HEK293 (cell line): ENCODE measurements around the gene STX10.

Experiments
- CTCF ChIA-PET: fragments of 350-600 bp; formaldehyde crosslinking; extraction: SDS; loops from one replicate; lab custom pipeline; 2021; ENCODE audit warnings: antibody characterized with exemption; lab: Yijun Ruan, JAX
- POLR2A ChIA-PET: fragments of 300-600 bp; formaldehyde crosslinking; extraction: SDS; loops from one replicate; lab custom pipeline; 2020; ENCODE audit warnings: antibody characterized with exemption, inconsistent platforms; lab: Yijun Ruan, JAX
- H3K27ac ChIP-seq: fragments of 200-500 bp; sonication (Bioruptor generic); 2 replicates; pipeline ENCODE4 v1.5.1; 2014; ENCODE audit warnings: low read depth, low read length, control low read depth, inconsistent platforms; ENCODE audit errors: extremely low read depth
- H3K36me3 ChIP-seq, 2 experiments: fragments of 200-500 bp in 1 of 2; sonication (Bioruptor generic) in 1 of 2; 1 replicate in 1 of 2; 2 replicates in 1 of 2; pipeline ENCODE4 v1.5.1; 2014 to 2017; ENCODE audit warnings: inconsistent platforms in 2 of 2, low read length in 2 of 2; ENCODE audit not compliant: control insufficient read depth in 2 of 2, insufficient read depth in 1 of 2
- H3K4me1 ChIP-seq: fragments of 200-500 bp; sonication (Bioruptor generic); 2 replicates; pipeline ENCODE4 v1.5.1; 2014; ENCODE audit warnings: mild to moderate bottlenecking, low read length, inconsistent platforms; ENCODE audit not compliant: control insufficient read depth, insufficient read depth
- H3K4me3 ChIP-seq: 2 replicates; pipeline ENCODE4 v1.5.1; 2011; ENCODE audit warnings: low read depth, mild to moderate bottlenecking, control low read depth, low read length, moderate library complexity
- H3K9me3 ChIP-seq: fragments of 200-500 bp; sonication (Bioruptor generic); 2 replicates; pipeline ENCODE4 v1.5.1; 2014; ENCODE audit warnings: low read depth, low read length, inconsistent platforms; ENCODE audit not compliant: control insufficient read depth, insufficient read depth
- EGR2 ChIP-seq: fragments of 450-650 bp; formaldehyde crosslinking; IDR thresholded peaks from 2 replicates; pipeline ENCODE4 v1.5.1; 2016; ENCODE audit warnings: low read depth, missing biosample characterization, missing genetic modification characterization
- KLF1 ChIP-seq: fragments of 450-650 bp; formaldehyde crosslinking; IDR thresholded peaks from 2 replicates; pipeline ENCODE4 v1.5.1; 2016; ENCODE audit warnings: missing biosample characterization, missing genetic modification characterization
- KLF16 ChIP-seq: fragments of 450-650 bp; formaldehyde crosslinking; IDR thresholded peaks from 2 replicates; pipeline ENCODE4 v1.5.1; 2017; ENCODE audit warnings: missing biosample characterization, missing genetic modification characterization
- KLF8 ChIP-seq: fragments of 450-650 bp; formaldehyde crosslinking; IDR thresholded peaks from 2 replicates; pipeline ENCODE4 v1.5.1; 2016; ENCODE audit warnings: missing biosample characterization, missing genetic modification characterization
- MZF1 ChIP-seq: fragments of 450-650 bp; formaldehyde crosslinking; IDR thresholded peaks from 2 replicates; pipeline ENCODE4 v1.5.1; 2017; ENCODE audit warnings: missing biosample characterization, missing genetic modification characterization, borderline replicate concordance
- PRDM1 ChIP-seq: fragments of 450-650 bp; formaldehyde crosslinking; IDR thresholded peaks from 2 replicates; pipeline ENCODE4; 2016; ENCODE audit warnings: missing biosample characterization, missing genetic modification characterization
- SP7 ChIP-seq: fragments of 450-650 bp; formaldehyde crosslinking; IDR thresholded peaks from 2 replicates; pipeline ENCODE4 v1.5.1; 2016; ENCODE audit warnings: missing biosample characterization, missing genetic modification characterization
- TCF7L2 ChIP-seq: IDR thresholded peaks from 2 replicates; pipeline ENCODE4 v1.6.1; 2011; ENCODE audit warnings: low read depth, mild to moderate bottlenecking, inconsistent platforms, low read length, moderate library complexity, borderline replicate concordance
- WT1 ChIP-seq: fragments of 450-650 bp; formaldehyde crosslinking; IDR thresholded peaks from 2 replicates; pipeline ENCODE4 v1.5.1; 2016; ENCODE audit warnings: missing biosample characterization, missing genetic modification characterization
- YY2 ChIP-seq: fragments of 450-650 bp; formaldehyde crosslinking; IDR thresholded peaks from 2 replicates; pipeline ENCODE4 v1.5.1; 2016; ENCODE audit warnings: missing biosample characterization, missing genetic modification characterization
- ZFP41 ChIP-seq: fragments of 450-650 bp; formaldehyde crosslinking; IDR thresholded peaks from 2 replicates; pipeline ENCODE4 v1.5.1; 2016; ENCODE audit warnings: missing biosample characterization, missing genetic modification characterization, borderline replicate concordance
- ZIC2 ChIP-seq: fragments of 450-650 bp; formaldehyde crosslinking; IDR thresholded peaks from 2 replicates; pipeline ENCODE4 v1.5.1; 2016; ENCODE audit warnings: missing biosample characterization, missing genetic modification characterization
- ZNF155 ChIP-seq: fragments of 450-650 bp; formaldehyde crosslinking; IDR thresholded peaks from 2 replicates; pipeline ENCODE4 v1.5.1; 2016; ENCODE audit warnings: missing biosample characterization, missing genetic modification characterization
- ZNF24 ChIP-seq: fragments of 450-650 bp; formaldehyde crosslinking; IDR thresholded peaks from 2 replicates; pipeline ENCODE4 v1.5.1; 2016; ENCODE audit warnings: missing biosample characterization, missing genetic modification characterization
- ZNF350 ChIP-seq: fragments of 450-650 bp; formaldehyde crosslinking; IDR thresholded peaks from 2 replicates; pipeline ENCODE4 v1.5.0; 2017; ENCODE audit warnings: missing biosample characterization, mild to moderate bottlenecking, missing genetic modification characterization
- ZNF391 ChIP-seq: fragments of 450-650 bp; formaldehyde crosslinking; IDR thresholded peaks from 2 replicates; pipeline ENCODE4 v1.5.1; 2016; ENCODE audit warnings: low read depth, missing biosample characterization, missing genetic modification characterization, borderline replicate concordance
- ZNF521 ChIP-seq: fragments of 450-650 bp; formaldehyde crosslinking; IDR thresholded peaks from 2 replicates; pipeline ENCODE4 v1.5.1; 2017; ENCODE audit warnings: missing biosample characterization, mild to moderate bottlenecking, missing genetic modification characterization
- ZNF544 ChIP-seq: fragments of 450-650 bp; formaldehyde crosslinking; IDR thresholded peaks from 2 replicates; pipeline ENCODE4 v1.5.0; 2017; ENCODE audit warnings: missing biosample characterization, missing genetic modification characterization
- ZNF596 ChIP-seq: fragments of 450-650 bp; IDR thresholded peaks from 2 replicates; pipeline ENCODE4 v1.5.0; 2018; ENCODE audit warnings: missing biosample characterization, mild to moderate bottlenecking, missing genetic modification characterization, moderate library complexity
- ZNF621 ChIP-seq: fragments of 450-650 bp; formaldehyde crosslinking; IDR thresholded peaks from 2 replicates; pipeline ENCODE4 v1.5.1; 2017; ENCODE audit warnings: missing biosample characterization, missing genetic modification characterization
- ZNF654 ChIP-seq: fragments of 450-650 bp; formaldehyde crosslinking; IDR thresholded peaks from 2 replicates; pipeline ENCODE4 v1.5.1; 2016; ENCODE audit warnings: low read depth, missing biosample characterization, missing genetic modification characterization
- ZNF701 ChIP-seq: fragments of 450-650 bp; formaldehyde crosslinking; IDR thresholded peaks from 2 replicates; pipeline ENCODE4 v1.5.1; 2016; ENCODE audit warnings: missing biosample characterization, missing genetic modification characterization
- ZNF707 ChIP-seq: fragments of 450-650 bp; formaldehyde crosslinking; IDR thresholded peaks from 2 replicates; pipeline ENCODE4 v1.5.1; 2016; ENCODE audit warnings: missing biosample characterization, missing genetic modification characterization
- ZSCAN16 ChIP-seq: fragments of 450-650 bp; formaldehyde crosslinking; IDR thresholded peaks from 2 replicates; pipeline ENCODE4 v1.5.1; 2016; ENCODE audit warnings: missing biosample characterization, missing genetic modification characterization
- ZSCAN23 ChIP-seq: fragments of 450-650 bp; formaldehyde crosslinking; IDR thresholded peaks from 2 replicates; pipeline ENCODE4 v1.5.1; 2016; ENCODE audit warnings: missing biosample characterization, missing genetic modification characterization
- ZXDB ChIP-seq: fragments of 450-650 bp; formaldehyde crosslinking; IDR thresholded peaks from 2 replicates; pipeline ENCODE4 v1.5.1; 2016; ENCODE audit warnings: missing biosample characterization, missing genetic modification characterization
- TF ChIP-seq, protein P1 (sequence below): fragments of 450-650 bp; formaldehyde crosslinking; conservative IDR thresholded peaks from 2 replicates; pipeline ENCODE4 v1.5.1; 2016; ENCODE audit warnings: low read depth, missing biosample characterization, missing genetic modification characterization
- TF ChIP-seq, protein P2 (sequence below): fragments of 450-650 bp; formaldehyde crosslinking; IDR thresholded peaks from 2 replicates; pipeline ENCODE4 v1.5.1; 2016; ENCODE audit warnings: missing biosample characterization, missing genetic modification characterization
- TF ChIP-seq, protein P3 (sequence below): fragments of 450-650 bp; formaldehyde crosslinking; IDR thresholded peaks from 2 replicates; pipeline ENCODE4 v1.5.1; 2016; ENCODE audit warnings: missing biosample characterization, missing genetic modification characterization

STX10 gene, protein sequence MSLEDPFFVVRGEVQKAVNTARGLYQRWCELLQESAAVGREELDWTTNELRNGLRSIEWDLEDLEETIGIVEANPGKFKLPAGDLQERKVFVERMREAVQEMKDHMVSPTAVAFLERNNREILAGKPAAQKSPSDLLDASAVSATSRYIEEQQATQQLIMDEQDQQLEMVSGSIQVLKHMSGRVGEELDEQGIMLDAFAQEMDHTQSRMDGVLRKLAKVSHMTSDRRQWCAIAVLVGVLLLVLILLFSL

DNA sequence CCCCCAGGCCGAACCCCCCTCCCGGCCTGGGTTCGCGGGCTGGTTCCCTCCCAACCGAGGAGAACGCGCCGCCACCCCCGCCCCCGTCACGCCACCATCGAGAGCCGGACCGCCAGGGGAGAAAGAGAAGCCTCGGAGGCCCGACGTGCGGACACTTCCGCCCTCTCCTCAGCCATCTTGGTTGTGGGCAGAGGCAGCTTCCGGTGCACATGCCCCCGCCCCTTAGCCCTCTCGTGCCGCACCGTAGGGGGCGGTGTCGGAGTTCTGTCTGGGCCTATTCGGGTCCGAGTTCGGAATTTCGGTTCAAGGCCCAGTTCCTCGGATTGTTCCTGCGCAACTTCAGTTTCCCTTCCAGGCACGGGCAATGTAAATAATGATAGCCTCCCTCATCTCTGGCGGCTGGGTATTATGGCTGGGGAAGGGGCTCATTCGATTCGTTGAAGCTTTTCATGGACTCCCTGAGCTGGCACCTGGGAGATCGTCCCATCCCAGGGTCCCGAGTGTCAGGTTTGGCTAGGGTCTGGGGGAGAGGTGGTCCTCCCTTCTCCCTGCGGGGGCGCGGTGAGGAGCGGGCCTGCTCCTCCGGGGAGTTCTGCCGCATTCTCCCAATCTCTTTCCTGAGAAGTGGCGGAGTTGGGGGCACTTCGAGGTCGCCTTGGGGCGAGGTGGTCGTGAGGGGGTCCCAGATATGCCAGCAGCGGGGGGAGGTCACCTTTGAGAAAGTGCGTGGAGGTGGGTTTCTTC is at the start of gene STX10, which contains the start of gene IER2:
Gene STX10, minus strand, starts transcription at position 189 of the 744 bp plus-strand sequence. CDS start 202 bp downstream, outside the sequence.
Gene IER2, plus strand, starts transcription at position 225 of the 744 bp plus-strand sequence. CDS start 2,776 bp downstream, outside the sequence.
- Histone ChIP-seq H3K9me3 (no peaks in the 10 kb centered on the region), H3K4me1 (peaks cover 8% of the 10 kb centered on the region), H3K27ac (peak within 1 kb of the TSS; percentile 86), H3K36me3 (peaks cover 3 to 12% of the 10 kb centered on the region in 2 experiments; a peak in 2 of 3 replicates), H3K4me3 (peak within 1 kb of the TSS; percentile 83)
- ChIA-PET CTCF (interaction anchor here (0.5 to 1.7 kb wide), 5 partner anchors 35 to 215 kb away, joined by 3 to 5 read pairs (median 4); no protein-coding TSS in a partner anchor), POLR2A (interaction anchor here (0.6 to 2.8 kb wide), 11 partner anchors 12 to 95 kb away, joined by 3 to 27 read pairs (median 3); partner anchors contain the start of gene NACC1)
- TF ChIP-seq ZNF155 (tag by site-specific recombination) (no peak), ZNF350 (tag by site-specific recombination) (no peak), MZF1 (tag by site-specific recombination) (no peak), KLF8 (tag by site-specific recombination) (peak; percentile 91), KLF16 (tag by site-specific recombination) (peak; percentile 87), EGR2 (peak; percentile 54; the same call in 1 of the 2 replicates), ZNF621 (no peak), TCF7L2 (no peak), ZNF544 (tag by site-specific recombination) (no peak), SP7 (peak; percentile 53; the same call in 1 of the 2 replicates), WT1 (tag by site-specific recombination) (no peak), ZNF596 (tag by site-specific recombination) (no peak), ZNF701 (tag by site-specific recombination) (no peak), ZNF654 (tag by site-specific recombination) (peak; percentile 3; the same call in 1 of the 2 replicates), KLF1 (tag by site-specific recombination) (peak; percentile 62), ZSCAN23 (tag by site-specific recombination) (no peak), ZIC2 (tag by site-specific recombination) (peak; percentile 67), ZNF24 (tag by site-specific recombination) (peak; percentile 69), PRDM1 (tag by site-specific recombination) (no peak), ZXDB (tag by site-specific recombination) (peak; percentile 89), ZNF707 (tag by site-specific recombination) (no peak), ZSCAN16 (tag by site-specific recombination) (no peak), YY2 (tag by site-specific recombination) (peak; percentile 82), ZNF391 (no peak), ZNF521 (no peak), ZFP41 (tag by site-specific recombination) (no peak)
- TF ChIP-seq, protein P1, sequence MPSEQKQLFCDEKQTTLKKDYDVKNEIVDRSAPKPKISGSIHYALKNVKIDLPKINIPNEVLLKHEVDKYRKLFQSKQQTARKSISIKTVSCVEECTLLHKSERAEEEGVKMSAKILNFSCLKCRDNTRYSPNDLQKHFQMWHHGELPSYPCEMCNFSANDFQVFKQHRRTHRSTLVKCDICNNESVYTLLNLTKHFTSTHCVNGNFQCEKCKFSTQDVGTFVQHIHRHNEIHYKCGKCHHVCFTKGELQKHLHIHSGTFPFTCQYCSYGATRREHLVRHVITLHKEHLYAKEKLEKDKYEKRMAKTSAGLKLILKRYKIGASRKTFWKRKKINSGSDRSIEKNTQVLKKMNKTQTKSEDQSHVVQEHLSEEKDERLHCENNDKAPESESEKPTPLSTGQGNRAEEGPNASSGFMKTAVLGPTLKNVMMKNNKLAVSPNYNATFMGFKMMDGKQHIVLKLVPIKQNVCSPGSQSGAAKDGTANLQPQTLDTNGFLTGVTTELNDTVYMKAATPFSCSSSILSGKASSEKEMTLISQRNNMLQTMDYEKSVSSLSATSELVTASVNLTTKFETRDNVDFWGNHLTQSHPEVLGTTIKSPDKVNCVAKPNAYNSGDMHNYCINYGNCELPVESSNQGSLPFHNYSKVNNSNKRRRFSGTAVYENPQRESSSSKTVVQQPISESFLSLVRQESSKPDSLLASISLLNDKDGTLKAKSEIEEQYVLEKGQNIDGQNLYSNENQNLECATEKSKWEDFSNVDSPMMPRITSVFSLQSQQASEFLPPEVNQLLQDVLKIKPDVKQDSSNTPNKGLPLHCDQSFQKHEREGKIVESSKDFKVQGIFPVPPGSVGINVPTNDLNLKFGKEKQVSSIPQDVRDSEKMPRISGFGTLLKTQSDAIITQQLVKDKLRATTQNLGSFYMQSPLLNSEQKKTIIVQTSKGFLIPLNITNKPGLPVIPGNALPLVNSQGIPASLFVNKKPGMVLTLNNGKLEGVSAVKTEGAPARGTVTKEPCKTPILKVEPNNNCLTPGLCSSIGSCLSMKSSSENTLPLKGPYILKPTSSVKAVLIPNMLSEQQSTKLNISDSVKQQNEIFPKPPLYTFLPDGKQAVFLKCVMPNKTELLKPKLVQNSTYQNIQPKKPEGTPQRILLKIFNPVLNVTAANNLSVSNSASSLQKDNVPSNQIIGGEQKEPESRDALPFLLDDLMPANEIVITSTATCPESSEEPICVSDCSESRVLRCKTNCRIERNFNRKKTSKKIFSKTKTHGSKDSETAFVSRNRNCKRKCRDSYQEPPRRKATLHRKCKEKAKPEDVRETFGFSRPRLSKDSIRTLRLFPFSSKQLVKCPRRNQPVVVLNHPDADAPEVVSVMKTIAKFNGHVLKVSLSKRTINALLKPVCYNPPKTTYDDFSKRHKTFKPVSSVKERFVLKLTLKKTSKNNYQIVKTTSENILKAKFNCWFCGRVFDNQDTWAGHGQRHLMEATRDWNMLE (tag by site-specific recombination), result peak; percentile 85
- TF ChIP-seq, protein P2, sequence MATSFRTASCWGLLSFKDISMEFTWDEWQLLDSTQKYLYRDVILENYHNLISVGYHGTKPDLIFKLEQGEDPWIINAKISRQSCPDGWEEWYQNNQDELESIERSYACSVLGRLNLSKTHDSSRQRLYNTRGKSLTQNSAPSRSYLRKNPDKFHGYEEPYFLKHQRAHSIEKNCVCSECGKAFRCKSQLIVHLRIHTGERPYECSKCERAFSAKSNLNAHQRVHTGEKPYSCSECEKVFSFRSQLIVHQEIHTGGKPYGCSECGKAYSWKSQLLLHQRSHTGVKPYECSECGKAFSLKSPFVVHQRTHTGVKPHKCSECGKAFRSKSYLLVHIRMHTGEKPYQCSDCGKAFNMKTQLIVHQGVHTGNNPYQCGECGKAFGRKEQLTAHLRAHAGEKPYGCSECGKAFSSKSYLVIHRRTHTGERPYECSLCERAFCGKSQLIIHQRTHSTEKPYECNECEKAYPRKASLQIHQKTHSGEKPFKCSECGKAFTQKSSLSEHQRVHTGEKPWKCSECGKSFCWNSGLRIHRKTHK (tag by site-specific recombination), result no peak
- TF ChIP-seq, protein P3, sequence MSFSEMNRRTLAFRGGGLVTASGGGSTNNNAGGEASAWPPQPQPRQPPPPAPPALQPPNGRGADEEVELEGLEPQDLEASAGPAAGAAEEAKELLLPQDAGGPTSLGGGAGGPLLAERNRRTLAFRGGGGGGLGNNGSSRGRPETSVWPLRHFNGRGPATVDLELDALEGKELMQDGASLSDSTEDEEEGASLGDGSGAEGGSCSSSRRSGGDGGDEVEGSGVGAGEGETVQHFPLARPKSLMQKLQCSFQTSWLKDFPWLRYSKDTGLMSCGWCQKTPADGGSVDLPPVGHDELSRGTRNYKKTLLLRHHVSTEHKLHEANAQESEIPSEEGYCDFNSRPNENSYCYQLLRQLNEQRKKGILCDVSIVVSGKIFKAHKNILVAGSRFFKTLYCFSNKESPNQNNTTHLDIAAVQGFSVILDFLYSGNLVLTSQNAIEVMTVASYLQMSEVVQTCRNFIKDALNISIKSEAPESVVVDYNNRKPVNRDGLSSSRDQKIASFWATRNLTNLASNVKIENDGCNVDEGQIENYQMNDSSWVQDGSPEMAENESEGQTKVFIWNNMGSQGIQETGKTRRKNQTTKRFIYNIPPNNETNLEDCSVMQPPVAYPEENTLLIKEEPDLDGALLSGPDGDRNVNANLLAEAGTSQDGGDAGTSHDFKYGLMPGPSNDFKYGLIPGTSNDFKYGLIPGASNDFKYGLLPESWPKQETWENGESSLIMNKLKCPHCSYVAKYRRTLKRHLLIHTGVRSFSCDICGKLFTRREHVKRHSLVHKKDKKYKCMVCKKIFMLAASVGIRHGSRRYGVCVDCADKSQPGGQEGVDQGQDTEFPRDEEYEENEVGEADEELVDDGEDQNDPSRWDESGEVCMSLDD (tag by site-specific recombination), result peak; percentile 72; the same call in 1 of the 2 replicates
